ENCODE measurements around the gene CMIP.

The CMIP gene

DNA sequence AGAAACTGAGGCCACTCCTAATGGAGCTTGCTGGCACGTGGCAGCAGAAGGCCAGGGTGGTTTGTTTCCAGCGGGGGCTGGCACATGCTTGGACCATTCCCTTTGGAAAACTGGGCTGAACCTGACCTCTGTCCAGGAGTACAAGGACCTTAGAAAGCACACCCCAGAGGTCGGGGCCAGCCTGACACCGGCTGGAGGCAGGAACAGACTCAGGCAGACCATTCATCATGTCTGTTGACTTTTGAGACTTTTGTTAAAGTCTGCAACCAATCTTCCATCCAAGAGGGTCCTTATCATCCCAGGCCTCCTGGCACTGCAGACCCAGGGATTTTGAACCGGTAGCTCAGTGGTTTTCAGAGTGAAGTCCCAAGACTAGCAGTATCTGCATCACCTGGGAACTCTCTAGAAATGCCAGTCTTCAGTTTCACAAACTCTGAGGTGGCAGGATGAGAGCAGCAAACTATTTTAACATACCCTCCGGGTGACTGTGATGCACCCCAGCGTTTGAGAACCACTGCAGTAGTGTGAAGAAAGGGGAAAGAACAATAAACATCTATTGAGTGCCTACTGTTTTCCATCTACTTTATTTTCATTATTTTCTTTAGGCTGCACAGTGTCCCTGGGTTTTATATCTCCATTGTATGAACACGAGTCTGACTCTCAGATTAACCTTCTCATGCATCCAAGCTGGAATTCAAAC, 189.2 kb downstream of the CMIP start:
- in situ Hi-C loops (cut with HindIII; ENCODE audit: low pct_ligation_motif_present, low sequenced_read_pairs): no loop called here
- Histone ChIP-seq H3K27me3 (replicated peaks) (no peaks in the 10 kb centered on the region), H3K4me3 (ENCODE audit: low read depth, low read length) (no peak overlapping the region), H3K27ac (peak overlapping the region; percentile 19), H3K36me3 (replicated peaks) (no peaks in the 10 kb centered on the region)
- DNase-seq: no peak
- TF ChIP-seq, protein P1, sequence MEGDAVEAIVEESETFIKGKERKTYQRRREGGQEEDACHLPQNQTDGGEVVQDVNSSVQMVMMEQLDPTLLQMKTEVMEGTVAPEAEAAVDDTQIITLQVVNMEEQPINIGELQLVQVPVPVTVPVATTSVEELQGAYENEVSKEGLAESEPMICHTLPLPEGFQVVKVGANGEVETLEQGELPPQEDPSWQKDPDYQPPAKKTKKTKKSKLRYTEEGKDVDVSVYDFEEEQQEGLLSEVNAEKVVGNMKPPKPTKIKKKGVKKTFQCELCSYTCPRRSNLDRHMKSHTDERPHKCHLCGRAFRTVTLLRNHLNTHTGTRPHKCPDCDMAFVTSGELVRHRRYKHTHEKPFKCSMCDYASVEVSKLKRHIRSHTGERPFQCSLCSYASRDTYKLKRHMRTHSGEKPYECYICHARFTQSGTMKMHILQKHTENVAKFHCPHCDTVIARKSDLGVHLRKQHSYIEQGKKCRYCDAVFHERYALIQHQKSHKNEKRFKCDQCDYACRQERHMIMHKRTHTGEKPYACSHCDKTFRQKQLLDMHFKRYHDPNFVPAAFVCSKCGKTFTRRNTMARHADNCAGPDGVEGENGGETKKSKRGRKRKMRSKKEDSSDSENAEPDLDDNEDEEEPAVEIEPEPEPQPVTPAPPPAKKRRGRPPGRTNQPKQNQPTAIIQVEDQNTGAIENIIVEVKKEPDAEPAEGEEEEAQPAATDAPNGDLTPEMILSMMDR (IDR thresholded peaks at IDR 0.05; ENCODE audit: low read depth, low read length, missing control alignments): no peak

DNA sequence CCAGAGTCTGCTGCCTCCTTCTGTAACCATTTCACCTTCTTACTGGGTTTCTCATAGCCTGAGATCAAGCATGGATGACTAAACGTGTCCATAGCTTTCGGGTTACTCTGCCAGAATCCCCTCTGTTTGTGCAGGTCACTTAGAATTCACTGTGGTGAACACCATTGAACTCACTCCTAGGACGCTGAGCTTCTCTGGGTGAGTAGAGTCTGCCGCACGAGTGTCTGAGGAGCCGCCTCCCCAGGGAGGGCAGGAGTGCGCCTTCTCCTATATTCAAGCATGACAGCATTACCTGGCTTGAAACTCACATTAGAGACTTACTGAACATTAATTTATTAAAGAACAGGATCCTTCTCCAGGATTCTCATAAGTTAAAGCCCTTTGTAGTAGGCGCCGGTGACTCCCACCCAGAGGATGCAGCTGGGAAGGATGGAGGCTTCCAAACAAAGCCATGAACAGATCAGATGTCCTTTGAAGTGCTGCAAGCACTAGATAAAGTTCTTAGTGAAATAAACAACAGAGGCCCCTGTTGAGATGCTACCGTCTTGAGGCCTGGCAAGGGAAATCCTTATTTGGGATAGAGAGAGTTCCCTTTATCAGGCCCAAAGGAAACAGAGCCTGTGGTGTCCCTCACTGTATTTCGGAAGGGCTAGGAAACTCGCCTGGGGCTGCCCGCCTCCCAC, 189.9 kb downstream of the CMIP start:
- H3K27me3 ChIP-seq (replicated peaks): no peaks in the 10 kb centered on the region
- TF ChIP-seq, protein P1 (IDR thresholded peaks at IDR 0.05; ENCODE audit: low read depth, low read length, missing control alignments): no peak
- no peaks in the 10 kb centered on the region for H3K36me3 ChIP-seq (replicated peaks)
- no peak overlapping the region for H3K4me3 ChIP-seq (ENCODE audit: low read depth, low read length)
- in situ Hi-C loops (cut with HindIII; ENCODE audit: low pct_ligation_motif_present, low sequenced_read_pairs): no loop called here
- peak; percentile 53 for DNase-seq
- H3K27ac ChIP-seq: peak overlapping the region; percentile 19

DNA sequence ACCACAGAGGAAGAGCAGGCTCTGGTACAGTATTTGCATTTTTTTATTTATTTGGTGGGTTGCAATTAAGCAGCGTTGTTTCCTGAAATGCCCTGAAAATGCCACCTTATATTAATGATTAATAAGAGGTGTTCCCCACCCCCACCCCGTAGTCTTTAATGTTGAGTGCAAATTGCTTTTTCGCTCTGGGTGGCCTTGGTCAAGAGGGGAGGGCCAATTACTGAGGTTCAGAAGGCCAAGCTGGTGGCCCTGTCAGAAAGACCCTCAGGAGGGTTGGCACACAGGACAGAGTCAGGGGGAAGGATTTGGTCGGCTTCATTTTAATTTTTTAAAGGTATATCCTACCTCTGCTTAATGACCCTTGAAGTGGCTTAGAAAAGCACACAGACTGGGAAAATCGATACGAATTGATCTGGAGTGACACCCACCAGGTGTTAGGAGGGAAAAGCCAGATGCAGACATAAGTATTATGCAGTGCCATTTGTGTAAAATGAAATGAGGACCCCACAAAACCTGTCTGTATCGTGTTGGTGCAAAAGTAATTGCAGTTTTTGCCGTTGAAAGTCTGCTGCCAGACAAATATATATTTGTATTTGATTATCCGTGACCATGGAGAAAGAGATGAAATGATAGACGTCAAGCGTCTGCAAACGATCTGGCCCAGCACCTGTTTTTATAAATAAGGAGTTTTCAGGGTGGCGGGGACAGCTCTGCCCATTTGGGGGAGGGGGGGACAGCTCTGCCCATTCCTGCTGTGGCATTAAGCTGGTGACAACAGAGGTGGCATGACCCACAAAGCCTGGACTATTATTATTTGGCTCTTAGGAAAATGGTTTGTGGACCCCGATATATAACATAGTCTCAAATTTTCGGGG, 190.7 kb downstream of the CMIP start:
- no peak for DNase-seq
- Histone ChIP-seq H3K4me3 (ENCODE audit: low read depth, low read length) (no peak overlapping the region), H3K27me3 (replicated peaks) (no peaks in the 10 kb centered on the region), H3K36me3 (replicated peaks) (no peaks in the 10 kb centered on the region), H3K27ac (peak overlapping the region; percentile 19)
- in situ Hi-C loops (cut with HindIII; ENCODE audit: low pct_ligation_motif_present, low sequenced_read_pairs): no loop called here
- TF ChIP-seq, protein P1 (IDR thresholded peaks at IDR 0.05; ENCODE audit: low read depth, low read length, missing control alignments): no peak

DNA sequence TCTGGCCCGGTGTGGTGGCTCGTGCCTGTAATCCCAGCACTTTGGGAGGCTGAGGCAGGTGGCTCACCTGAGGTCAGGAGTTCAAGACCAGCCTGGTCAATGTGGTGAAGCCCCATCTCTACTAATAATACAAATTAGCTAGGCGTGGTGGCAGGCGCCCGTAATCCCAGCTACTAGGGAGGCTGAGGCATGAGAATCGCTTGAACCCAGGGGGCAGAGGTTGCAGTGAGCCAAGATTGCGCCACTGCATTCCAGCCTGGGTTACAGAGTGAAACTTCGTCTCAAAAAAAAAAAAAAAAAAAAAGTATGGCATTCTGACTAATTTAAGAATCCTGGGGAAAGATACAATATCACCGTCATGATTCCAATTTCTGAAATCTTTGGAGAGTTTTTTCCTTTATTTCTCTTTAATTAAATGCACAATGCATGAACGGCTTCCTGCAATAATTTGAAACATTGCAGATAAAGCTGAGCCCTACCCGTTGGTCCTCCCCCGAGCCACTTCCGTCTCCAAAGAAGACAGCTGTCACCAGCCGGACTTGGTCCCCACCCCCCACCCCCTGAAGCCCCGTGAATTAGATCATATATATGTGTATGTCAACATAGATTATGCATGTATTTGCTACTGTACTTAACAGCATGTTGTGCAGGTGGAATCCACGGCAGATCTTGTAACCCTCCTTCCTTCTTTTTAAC, 191.8 kb downstream of the CMIP start:
- DNase-seq: no peak

More for the DNA sequence above, 191.8 kb downstream of the CMIP start:
- Histone ChIP-seq H3K27ac (no peak overlapping the region), H3K36me3 (replicated peaks) (no peaks in the 10 kb centered on the region), H3K4me3 (ENCODE audit: low read depth, low read length) (no peak overlapping the region), H3K27me3 (replicated peaks) (no peaks in the 10 kb centered on the region)
- TF ChIP-seq, protein P1 (IDR thresholded peaks at IDR 0.05; ENCODE audit: low read depth, low read length, missing control alignments): no peak
- in situ Hi-C loops (cut with HindIII; ENCODE audit: low pct_ligation_motif_present, low sequenced_read_pairs): no loop called here
